GM18868 (cell line): ENCODE measurements around the gene LRPPRC.

Experiments
- ATAC-seq: cut with Tn5 transposase; IDR thresholded peaks from one replicate; pipeline ENCODE4 v1.9.1; 2021; ENCODE audit warnings: mild to moderate bottlenecking, moderate library complexity; ENCODE audit not compliant: unreplicated experiment

The LRPPRC gene

DNA sequence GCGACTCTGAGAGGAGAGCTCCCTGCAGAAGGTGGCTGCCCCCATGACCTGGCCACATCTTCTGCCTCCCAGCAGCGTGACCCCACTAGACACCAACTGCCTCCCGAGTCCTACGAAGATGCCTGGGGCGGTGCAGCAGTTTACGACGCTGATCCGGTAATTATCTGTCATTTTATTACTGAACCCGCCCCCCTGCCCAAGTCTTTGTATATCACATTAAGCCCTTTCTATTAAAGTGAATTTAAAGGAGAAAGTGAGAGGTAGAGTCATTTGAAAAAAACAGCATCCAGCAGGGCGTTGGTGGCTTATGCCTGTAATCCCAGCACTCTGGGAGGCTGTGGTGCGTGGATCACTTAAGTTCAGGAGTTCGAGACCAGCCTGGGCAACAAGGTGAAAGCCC lies 123.6 kb downstream of the LRPPRC start:
- no peak for ATAC-seq

GRCh38 chr2:43855292-43855691 lies 140.5 kb downstream of the LRPPRC start:
- ATAC-seq = no peak

- no peak for ATAC-seq
Observed at GRCh38 chr2:43854671-43855070, 141.1 kb downstream of the LRPPRC start.

DNA sequence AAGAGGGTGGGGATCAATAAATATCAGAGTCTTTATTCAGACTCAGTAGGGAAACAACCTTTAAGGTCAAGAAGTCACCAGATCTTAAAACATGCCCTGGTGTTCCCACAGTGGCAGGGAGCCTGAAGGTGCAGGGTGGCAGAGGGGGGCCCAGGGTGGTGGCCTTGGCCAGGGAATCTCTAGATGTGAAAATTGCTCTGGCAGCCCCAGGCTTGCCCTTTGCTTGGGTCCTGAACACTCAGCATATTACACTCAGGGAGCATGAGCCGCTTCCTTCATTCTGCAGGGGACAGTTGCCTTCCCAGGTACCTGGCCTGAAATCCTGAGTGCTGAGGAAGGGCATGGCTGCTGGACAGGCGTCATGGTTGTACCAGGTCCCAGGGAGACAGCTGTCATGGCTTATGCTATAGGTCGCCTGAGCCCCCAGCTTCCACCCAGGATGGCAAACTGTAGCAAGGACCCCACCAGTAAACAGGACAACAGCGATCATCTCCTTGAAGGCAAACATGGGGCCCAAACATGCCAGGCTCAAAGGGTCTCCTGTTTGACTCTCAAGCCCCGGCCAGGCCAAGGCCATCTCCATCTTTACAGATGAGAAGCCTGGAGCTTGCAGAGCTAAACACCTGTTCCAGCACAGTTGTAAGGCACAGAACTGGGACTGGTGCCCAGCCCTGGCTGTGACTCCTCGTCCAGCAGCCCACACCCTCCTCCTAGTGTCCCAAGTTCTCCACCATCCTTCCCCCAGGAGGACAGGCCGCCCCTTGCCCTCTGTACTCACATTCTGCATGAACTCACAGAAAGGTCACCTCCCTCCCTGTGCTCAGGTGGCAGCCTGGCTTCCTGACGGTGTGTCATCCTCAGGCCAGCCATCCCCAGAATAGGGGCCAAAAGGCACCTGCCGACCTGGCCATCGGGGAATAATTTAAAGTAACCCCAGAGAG lies 142.4 kb downstream of the LRPPRC start:
- no peak for ATAC-seq

- ATAC-seq = no peak
Observed at GRCh38 chr2:43852196-43852730, 143.5 kb downstream of the LRPPRC start.

DNA sequence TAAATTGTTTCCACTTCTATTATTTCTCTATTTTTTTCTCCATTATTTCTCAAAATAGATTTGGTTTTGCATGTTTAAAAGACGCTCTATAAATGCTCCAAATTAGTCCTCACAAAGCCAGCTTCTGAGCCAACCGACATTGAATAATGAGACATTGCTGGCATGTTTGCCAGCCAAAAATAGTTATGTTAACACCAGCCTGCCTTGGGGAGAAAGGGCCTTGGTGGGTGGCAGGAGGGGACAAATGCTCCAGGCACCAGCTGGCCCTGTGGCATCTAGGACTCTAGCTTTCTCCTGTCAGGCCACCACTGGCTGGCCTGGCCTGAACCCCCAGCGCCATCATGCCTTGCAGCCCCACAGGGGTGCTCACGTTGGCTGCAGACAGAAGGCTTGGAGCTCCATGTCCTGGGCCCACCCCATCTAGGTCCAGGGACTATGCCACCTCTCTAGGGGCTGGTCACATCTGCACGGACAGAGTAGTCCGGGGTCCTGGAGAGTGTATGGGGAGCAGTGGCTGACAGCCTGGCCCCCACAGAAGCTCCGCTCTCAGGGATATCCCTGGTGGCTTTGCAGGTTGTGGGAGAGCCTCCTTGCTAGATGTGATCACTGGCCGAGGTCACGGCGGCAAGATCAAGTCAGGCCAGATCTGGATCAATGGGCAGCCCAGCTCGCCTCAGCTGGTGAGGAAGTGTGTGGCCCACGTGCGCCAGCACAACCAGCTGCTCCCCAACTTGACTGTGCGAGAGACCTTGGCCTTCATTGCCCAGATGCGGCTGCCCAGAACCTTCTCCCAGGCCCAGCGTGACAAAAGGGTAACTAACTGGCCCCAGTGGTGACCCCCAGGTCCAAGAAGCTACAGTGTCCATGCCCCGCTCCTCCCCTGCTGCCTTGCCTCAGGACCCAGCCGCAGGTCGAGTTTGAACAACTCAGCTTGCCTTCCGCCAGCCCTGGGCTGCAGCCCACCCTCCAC lies 144.5 kb downstream of the LRPPRC start:
- no peak for ATAC-seq

GRCh38 chr2:43848214-43848613 lies 147.6 kb downstream of the LRPPRC start:
- ATAC-seq = no peak

GRCh38 chr2:43846140-43846793 lies 149.5 kb downstream of the LRPPRC start:
- ATAC-seq = no peak

- no peak for ATAC-seq
Observed at GRCh38 chr2:43845181-43845580, 150.6 kb downstream of the LRPPRC start.

DNA sequence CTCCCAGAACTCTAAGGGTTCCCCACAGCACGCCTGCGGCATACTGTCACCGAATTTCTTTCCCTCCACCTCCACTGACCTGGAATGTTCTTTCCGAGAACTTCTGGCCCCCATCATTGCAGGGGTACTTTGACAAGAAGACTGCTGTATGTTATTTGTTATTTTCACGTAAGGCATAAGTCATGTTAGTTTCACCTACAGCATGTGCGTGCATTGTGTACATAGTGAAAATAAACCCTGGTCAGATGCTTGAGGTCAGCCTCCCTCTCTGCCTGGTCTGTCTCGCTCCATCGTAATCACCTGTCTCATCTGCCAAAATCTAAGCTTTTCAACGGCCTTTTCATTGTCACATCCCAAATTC lies 152.9 kb downstream of the LRPPRC start:
- no peak for ATAC-seq

- ATAC-seq = no peak
Observed at GRCh38 chr2:43841949-43842865, 153.6 kb downstream of the LRPPRC start.

GRCh38 chr2:43840965-43841364 lies 154.8 kb downstream of the LRPPRC start:
- ATAC-seq = no peak

- no peak for ATAC-seq
Observed at GRCh38 chr2:43839776-43840564, 155.8 kb downstream of the LRPPRC start.

- ATAC-seq = no peak
Observed at GRCh38 chr2:43838560-43839267, 157.1 kb downstream of the LRPPRC start, which contains the start of the genes ABCG5 and ABCG8. Gene ABCG5, minus strand, starts transcription at chr2:43838839. Its CDS starts 160 bp downstream, at chr2:43838679. Gene ABCG8, plus strand, starts transcription at chr2:43838971. Its CDS starts 83 bp downstream, at chr2:43839054.

- ATAC-seq = no peak
Observed at GRCh38 chr2:43837831-43838559, 157.8 kb downstream of the LRPPRC start.

DNA sequence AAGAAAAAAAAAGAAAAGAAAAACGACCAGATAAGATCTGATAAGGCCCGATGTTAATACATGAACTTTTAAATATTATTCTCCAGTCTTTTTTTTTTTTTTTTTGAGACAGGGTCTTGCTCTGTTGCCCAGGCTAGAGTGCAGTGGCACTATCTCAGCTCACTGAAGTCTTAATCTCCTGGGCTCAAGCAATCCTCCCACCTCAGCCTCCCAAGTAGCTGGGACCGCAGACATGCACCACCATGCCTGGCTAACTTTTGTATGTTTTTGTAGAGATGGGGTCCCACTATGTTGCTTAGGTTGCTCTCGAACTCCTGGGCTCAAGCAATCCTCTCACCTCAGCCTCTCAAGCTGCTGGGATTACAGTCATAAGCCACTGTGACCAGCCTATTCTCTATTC lies 158.8 kb downstream of the LRPPRC start:
- ATAC-seq = no peak
